ENCODE measurements around the gene GPR50. TPM values are rescaled to one million over a fixed set of nuclear protein-coding genes. Genes with fewer than 3 reads are reported as not detected.
A peak's percentile ranks its signal among the peaks of the same experiment; 100 is the strongest.

Gene GPR50
- total RNA-seq, 1 experiment from 2014 or later, result not detected

GRCh38 chrX:151227627-151228026 lies 51.2 kb downstream of the GPR50 start:
- peak; percentile 1 for DNase-seq (ENCODE audit: low read depth)

GRCh38 chrX:151228935-151229334 lies 52.6 kb downstream of the GPR50 start:
- no peak for DNase-seq (ENCODE audit: low read depth)

Other genes starting within 250 kb of the GPR50 start
- gene HMGB3, start 193.2 kb upstream of the GPR50 start, total RNA-seq (2014; rRNA removed; shearing (Covaris generic)), result 105 and 239 TPM in 2 replicates
- 66.3 and 68.9 TPM in 2 replicates for gene VMA21, start 220.6 kb downstream of the GPR50 start, total RNA-seq (2014; rRNA removed; shearing (Covaris generic))